NCI-H460 (cell line): Measurements from ENCODE around the gene L3MBTL3. TPM values are rescaled to one million over a fixed set of nuclear protein-coding genes. Genes with fewer than 3 reads are reported as not detected.
"Not testable (repeated sequence)": the region's sequence is repeated elsewhere in the genome, so short reads cannot be mapped to it uniquely, and the experiment has no call there.

Experiments used
- DNase-seq: peaks from one replicate; pipeline ENCODE4 v3.0.0-alpha.2; 2016; ENCODE audit warnings: low read depth; ENCODE audit errors: extremely low read depth
- total RNA-seq: library from RNA; depleted of rRNA; stranded (reverse); fragments of >200 nt; shearing (Covaris generic); gene quantifications from 2 replicates; pipeline ENCODE4 v1.2.3, GENCODE V29; 2014; rRNA removed

Gene L3MBTL3
- total RNA-seq, 1 experiment from 2014 or later = 4.9 TPM

- DNase-seq = not testable (repeated sequence)
Measured at GRCh38 chr6:130170160-130170559, 151.8 kb downstream of the L3MBTL3 start.

- DNase-seq = not testable (repeated sequence)
Measured at GRCh38 chr6:130173377-130174004, 155.1 kb downstream of the L3MBTL3 start.

- DNase-seq = no peak
Measured at GRCh38 chr6:130176378-130176777, 158.0 kb downstream of the L3MBTL3 start.

GRCh38 chr6:130178692-130179091 lies 160.3 kb downstream of the L3MBTL3 start:
- DNase-seq = no peak

- DNase-seq = no peak
Measured at GRCh38 chr6:130182466-130182865, 164.1 kb downstream of the L3MBTL3 start.

GRCh38 chr6:130183271-130184222 lies 165.2 kb downstream of the L3MBTL3 start:
- DNase-seq = no peak

GRCh38 chr6:130185658-130186057 lies 167.3 kb downstream of the L3MBTL3 start:
- DNase-seq = no peak

GRCh38 chr6:130187335-130188206 lies 169.2 kb downstream of the L3MBTL3 start:
- DNase-seq = no peak

- no peak for DNase-seq
Measured at GRCh38 chr6:130188207-130188899, 170.0 kb downstream of the L3MBTL3 start.

GRCh38 chr6:130189531-130190397 lies 171.4 kb downstream of the L3MBTL3 start:
- no peak for DNase-seq

Other genes starting within 250 kb of the L3MBTL3 start
- gene TMEM244, start 157.3 kb upstream of the L3MBTL3 start, total RNA-seq = not detected in 2 replicates
- not detected in 2 replicates for gene SAMD3, start 204.4 kb downstream of the L3MBTL3 start, total RNA-seq